ENCODE measurements around the gene ASCL5. TPM values are rescaled to one million over a fixed set of nuclear protein-coding genes. Genes with fewer than 3 reads are reported as not detected.

Gene ASCL5
- total and polyA plus RNA-seq, 4 donors, result 0.01 to 0.25 (median 0.14) TPM; not detected in 1

DNA sequence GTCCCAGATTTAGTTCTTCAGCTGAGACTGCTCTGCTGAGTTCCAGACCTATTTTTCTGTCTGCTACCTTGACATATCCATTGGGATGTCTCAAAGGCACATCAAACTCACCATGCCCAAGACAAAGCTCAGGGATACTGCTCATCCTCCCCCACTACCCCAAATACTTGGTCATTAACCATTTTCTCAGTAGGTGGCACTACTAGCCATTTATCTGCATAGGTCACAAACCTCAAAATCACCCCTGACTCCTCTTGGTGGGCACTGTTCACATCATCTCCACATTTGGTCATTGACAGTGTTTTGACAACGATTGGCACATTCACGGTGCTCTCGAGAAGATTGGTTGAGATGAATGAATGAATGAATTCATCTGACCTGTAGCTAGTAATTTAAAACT lies 46.8 kb downstream of the ASCL5 start:
- no peak for DNase-seq

DNA sequence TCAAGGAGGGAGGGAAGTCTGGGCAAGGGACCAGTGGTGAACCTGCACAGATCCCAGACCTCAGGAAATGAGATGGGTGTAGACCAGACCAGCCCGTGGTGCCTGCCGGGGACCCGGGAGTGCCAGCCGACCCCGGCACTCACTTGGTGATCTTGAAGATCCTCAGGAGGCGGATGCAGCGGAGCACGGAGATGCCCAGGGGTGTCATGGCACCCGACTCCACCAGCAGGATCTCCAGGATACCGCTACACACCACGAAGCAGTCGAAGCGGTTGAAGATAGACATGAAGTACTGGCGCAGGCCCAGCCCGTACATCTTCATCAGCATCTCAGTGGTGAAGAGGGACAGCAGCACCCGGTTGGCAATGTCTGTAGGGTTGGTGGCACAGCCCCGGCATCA lies 49.2 kb downstream of the ASCL5 start:
- no peak overlapping the region for H3K4me3 ChIP-seq
- no peaks in the 10 kb centered on the region for H3K36me3 ChIP-seq (ENCODE audit: control insufficient read depth in 4 of 4, insufficient read depth in 4 of 4, low read length in 4 of 4)
- H3K9me3 ChIP-seq (ENCODE audit: control insufficient read depth in 4 of 4, insufficient read depth in 3 of 4, low read length in 3 of 4), result no peaks in the 10 kb centered on the region
- TF ChIP-seq, protein P1, sequence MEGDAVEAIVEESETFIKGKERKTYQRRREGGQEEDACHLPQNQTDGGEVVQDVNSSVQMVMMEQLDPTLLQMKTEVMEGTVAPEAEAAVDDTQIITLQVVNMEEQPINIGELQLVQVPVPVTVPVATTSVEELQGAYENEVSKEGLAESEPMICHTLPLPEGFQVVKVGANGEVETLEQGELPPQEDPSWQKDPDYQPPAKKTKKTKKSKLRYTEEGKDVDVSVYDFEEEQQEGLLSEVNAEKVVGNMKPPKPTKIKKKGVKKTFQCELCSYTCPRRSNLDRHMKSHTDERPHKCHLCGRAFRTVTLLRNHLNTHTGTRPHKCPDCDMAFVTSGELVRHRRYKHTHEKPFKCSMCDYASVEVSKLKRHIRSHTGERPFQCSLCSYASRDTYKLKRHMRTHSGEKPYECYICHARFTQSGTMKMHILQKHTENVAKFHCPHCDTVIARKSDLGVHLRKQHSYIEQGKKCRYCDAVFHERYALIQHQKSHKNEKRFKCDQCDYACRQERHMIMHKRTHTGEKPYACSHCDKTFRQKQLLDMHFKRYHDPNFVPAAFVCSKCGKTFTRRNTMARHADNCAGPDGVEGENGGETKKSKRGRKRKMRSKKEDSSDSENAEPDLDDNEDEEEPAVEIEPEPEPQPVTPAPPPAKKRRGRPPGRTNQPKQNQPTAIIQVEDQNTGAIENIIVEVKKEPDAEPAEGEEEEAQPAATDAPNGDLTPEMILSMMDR (IDR thresholded peaks at IDR 0.05; ENCODE audit: control extremely low read depth, extremely low read depth), result no peak
- H3K27ac ChIP-seq (ENCODE audit: low read depth in 1 of 2, low read length in 1 of 2), result no peak overlapping the region
- no peak for DNase-seq
- H3K27me3 ChIP-seq (ENCODE audit: control insufficient read depth in 3 of 3, insufficient read depth in 3 of 3, low read length in 2 of 3), result no peaks in the 10 kb centered on the region
- no peak for ATAC-seq (ENCODE audit: insufficient read depth, low FRiP score)
- 91 to 92% methylated on average over 17 of the region's 17 CpGs for WGBS, 2 donors
- no peak overlapping the region for H3K9ac ChIP-seq (ENCODE audit: insufficient read depth in 1 of 2, low read length in 2 of 2)
- no peaks in the 10 kb centered on the region for H3K4me1 ChIP-seq (ENCODE audit: control insufficient read depth in 5 of 5, insufficient read depth in 5 of 5, low read length in 5 of 5)

More for the DNA sequence above, 46.8 kb downstream of the ASCL5 start:
- TF ChIP-seq, protein P1 (IDR thresholded peaks at IDR 0.05; ENCODE audit: control extremely low read depth, extremely low read depth), result no peak
- 93 to 96% methylated on average over 3 of the region's 3 CpGs for WGBS, 2 donors
- H3K4me3 ChIP-seq, result no peak overlapping the region
- no peak for ATAC-seq (ENCODE audit: insufficient read depth, low FRiP score)
- no peaks in the 10 kb centered on the region for H3K36me3 ChIP-seq (ENCODE audit: control insufficient read depth in 4 of 4, insufficient read depth in 4 of 4, low read length in 4 of 4)
- H3K9me3 ChIP-seq (ENCODE audit: control insufficient read depth in 4 of 4, insufficient read depth in 3 of 4, low read length in 3 of 4), result no peaks in the 10 kb centered on the region
- no peaks in the 10 kb centered on the region for H3K27me3 ChIP-seq (ENCODE audit: control insufficient read depth in 3 of 3, insufficient read depth in 3 of 3, low read length in 2 of 3)
- peaks cover 0 to 18% (median 0%) of the 10 kb centered on the region in 5 donors for H3K4me1 ChIP-seq (ENCODE audit: control insufficient read depth in 5 of 5, insufficient read depth in 5 of 5, low read length in 5 of 5)
- H3K9ac ChIP-seq (ENCODE audit: insufficient read depth in 1 of 2, low read length in 2 of 2), result no peak overlapping the region
- no peak overlapping the region for H3K27ac ChIP-seq (ENCODE audit: low read depth in 1 of 2, low read length in 1 of 2)

DNA sequence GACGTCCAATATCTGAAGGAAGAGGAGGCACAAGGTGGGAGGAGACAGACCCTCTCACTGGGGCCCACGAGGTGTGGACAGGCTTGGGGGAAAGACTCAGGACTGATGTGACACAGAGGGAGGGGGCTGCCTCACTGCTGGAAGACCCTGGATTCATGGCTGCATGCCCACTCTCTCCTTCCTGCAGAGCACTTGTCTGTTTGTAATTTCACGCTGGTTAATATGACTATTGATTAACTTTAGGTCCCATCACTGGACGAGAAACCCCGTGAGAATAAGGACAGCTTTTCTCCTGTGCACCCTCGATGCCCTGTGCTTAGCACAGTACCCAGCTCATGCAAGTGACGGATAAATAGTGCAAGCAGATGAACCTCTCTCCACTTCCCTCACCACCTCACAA lies 49.9 kb downstream of the ASCL5 start:
- no peak overlapping the region for H3K4me3 ChIP-seq
- H3K4me1 ChIP-seq (ENCODE audit: control insufficient read depth in 5 of 5, insufficient read depth in 5 of 5, low read length in 5 of 5), result no peaks in the 10 kb centered on the region
- no peak overlapping the region for H3K27ac ChIP-seq (ENCODE audit: low read depth in 1 of 2, low read length in 1 of 2)
- H3K9me3 ChIP-seq (ENCODE audit: control insufficient read depth in 4 of 4, insufficient read depth in 3 of 4, low read length in 3 of 4), result no peaks in the 10 kb centered on the region
- DNase-seq, result no peak
- ATAC-seq (ENCODE audit: insufficient read depth, low FRiP score), result no peak
- H3K36me3 ChIP-seq (ENCODE audit: control insufficient read depth in 4 of 4, insufficient read depth in 4 of 4, low read length in 4 of 4), result no peaks in the 10 kb centered on the region
- H3K9ac ChIP-seq (ENCODE audit: insufficient read depth in 1 of 2, low read length in 2 of 2), result no peak overlapping the region
- TF ChIP-seq, protein P1 (IDR thresholded peaks at IDR 0.05; ENCODE audit: control extremely low read depth, extremely low read depth), result no peak
- H3K27me3 ChIP-seq (ENCODE audit: control insufficient read depth in 3 of 3, insufficient read depth in 3 of 3, low read length in 2 of 3), result no peaks in the 10 kb centered on the region
- 77 to 79% methylated on average over 7 of the region's 7 CpGs for WGBS, 2 donors

DNA sequence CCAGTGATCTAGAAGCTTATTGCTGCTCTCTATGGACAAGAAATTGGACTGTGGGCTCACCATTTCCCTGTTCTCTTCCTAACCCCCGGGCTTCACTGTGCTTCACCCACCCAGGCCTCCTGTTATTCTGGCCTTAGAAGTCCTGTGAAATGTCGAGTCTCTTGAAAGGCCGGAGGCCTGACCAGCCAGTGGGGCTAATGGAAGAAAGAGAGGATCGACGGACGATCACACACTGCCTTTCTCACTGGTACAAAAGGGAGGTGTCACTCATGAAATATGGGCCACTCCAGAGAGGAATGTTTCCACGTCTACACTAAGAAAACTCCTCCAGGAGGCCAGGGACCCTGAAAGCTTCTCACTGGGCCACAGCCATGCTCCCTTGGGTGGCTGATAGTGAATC lies 50.9 kb downstream of the ASCL5 start:
- DNase-seq (no peak), ATAC-seq (ENCODE audit: insufficient read depth, low FRiP score) (no peak)
- WGBS, 2 donors, result 78 to 86% methylated on average over 7 of the region's 7 CpGs
- Histone ChIP-seq H3K9me3 (ENCODE audit: control insufficient read depth in 4 of 4, insufficient read depth in 3 of 4, low read length in 3 of 4) (no peaks in the 10 kb centered on the region), H3K27ac (ENCODE audit: low read depth in 1 of 2, low read length in 1 of 2) (no peak overlapping the region), H3K4me1 (ENCODE audit: control insufficient read depth in 5 of 5, insufficient read depth in 5 of 5, low read length in 5 of 5) (peaks cover 0 to 3% (median 0%) of the 10 kb centered on the region in 5 donors), H3K4me3 (no peak overlapping the region), H3K9ac (ENCODE audit: insufficient read depth in 1 of 2, low read length in 2 of 2) (no peak overlapping the region), H3K27me3 (ENCODE audit: control insufficient read depth in 3 of 3, insufficient read depth in 3 of 3, low read length in 2 of 3) (no peaks in the 10 kb centered on the region), H3K36me3 (ENCODE audit: control insufficient read depth in 4 of 4, insufficient read depth in 4 of 4, low read length in 4 of 4) (no peaks in the 10 kb centered on the region)
- TF ChIP-seq, protein P1 (IDR thresholded peaks at IDR 0.05; ENCODE audit: control extremely low read depth, extremely low read depth), result no peak

All from lung (tissue), 12 donors.